Lower leg skin (tissue), 4 donors: ENCODE data around the gene CCDC120. TPM values are rescaled to one million over a fixed set of nuclear protein-coding genes. Genes with fewer than 3 reads are reported as not detected.

ENCODE experiments used
- DNase-seq, 2 donors: peaks; one replicate each; pipeline ENCODE4 v3.0.0-alpha.2; 2019; ENCODE audit warnings: low spot score in 2 of 2
- H3K4me3 ChIP-seq: fragments of 200-600 bp; sonication (generic); 2 replicates; pipeline ENCODE4 v1.5.1; 2017; ENCODE audit warnings: mild to moderate bottlenecking, low read depth; ENCODE audit not compliant: poor library complexity, severe bottlenecking
- CTCF ChIP-seq, 3 donors: fragments of 450-650 bp; IDR thresholded peaks; one replicate each; pipeline ENCODE4 v1.5.1; 2016; ENCODE audit warnings: antibody characterized with exemption in 3 of 3, mild to moderate bottlenecking in 3 of 3, moderate library complexity in 2 of 3
- POLR2A ChIP-seq, 2 donors: fragments of 450-650 bp; IDR thresholded peaks; one replicate each; pipeline ENCODE4 v1.6.1; 2016 to 2017; ENCODE audit warnings: antibody characterized with exemption in 2 of 2, mild to moderate bottlenecking in 1 of 2, moderate library complexity in 1 of 2
- WGBS, 2 donors: methylation state at CpG; one replicate each; pipeline ENCODE4 v1.1.5; 2018; 5-methylcytosine and 5-hydroxymethylcytosine counted together
- intact Hi-C: fragments of 100-400 bp; cut with DNase I; formaldehyde crosslinking; loops from one replicate; pipeline ENCODE4 v1.15.0; 2023; ENCODE audit warnings: low total_unique reads
- total RNA-seq, 4 donors: library from RNA; depleted of rRNA; stranded (reverse); fragments of >200 nt; gene quantifications; one replicate each; pipeline ENCODE4 v1.1.0, GENCODE V29; 2016

CCDC120 gene
- total RNA-seq, 4 donors from 2014 or later, result 33.7 to 51.9 (median 36.0) TPM

GRCh38 chrX:49064735-49065134, 5.9 kb downstream of the CCDC120 start:
- intact Hi-C loops, result no loop called here
- TF ChIP-seq POLR2A (IDR thresholded peaks at IDR 0.05), result no peak
- TF ChIP-seq CTCF (IDR thresholded peaks at IDR 0.05), result no peak
- H3K4me3 ChIP-seq, result no peak overlapping the region
- DNase-seq, result no peak
- WGBS, 2 donors, result 86 to 91% methylated on average over 4 to 8 of the region's 8 CpGs

GRCh38 chrX:49066278-49066677, 7.5 kb downstream of the CCDC120 start:
- H3K4me3 ChIP-seq, result no peak overlapping the region
- 75% methylated on average over 2 of the region's 2 CpGs for WGBS, 2 donors
- TF ChIP-seq CTCF (IDR thresholded peaks at IDR 0.05), result no peak
- TF ChIP-seq POLR2A (IDR thresholded peaks at IDR 0.05), result no peak
- intact Hi-C loops, result no loop called here
- DNase-seq, result no peak

GRCh38 chrX:49066690-49067089, 7.9 kb downstream of the CCDC120 start:
- no peak for TF ChIP-seq POLR2A (IDR thresholded peaks at IDR 0.05)
- TF ChIP-seq CTCF (IDR thresholded peaks at IDR 0.05), result no peak
- 67 to 73% methylated on average over 9 of the region's 9 CpGs for WGBS, 2 donors
- DNase-seq, result no peak
- H3K4me3 ChIP-seq, result no peak overlapping the region
- intact Hi-C loops, result no loop called here

GRCh38 chrX:49067285-49068120, 8.7 kb downstream of the CCDC120 start:
- 87 to 96% methylated on average over 9 to 40 of the region's 41 CpGs for WGBS, 2 donors
- no peak overlapping the region for H3K4me3 ChIP-seq
- no peak for DNase-seq
- intact Hi-C loops, result no loop called here
- TF ChIP-seq POLR2A (IDR thresholded peaks at IDR 0.05) (no peak), CTCF (IDR thresholded peaks at IDR 0.05) (no peak)

GRCh38 chrX:49069038-49069437, 10.2 kb downstream of the CCDC120 start:
- no peak overlapping the region for H3K4me3 ChIP-seq
- intact Hi-C loops, result no loop called here
- TF ChIP-seq POLR2A (IDR thresholded peaks at IDR 0.05) (no peak), CTCF (IDR thresholded peaks at IDR 0.05) (no peak)
- WGBS, 2 donors, result 89 to 92% methylated on average over 9 to 11 of the region's 11 CpGs
- no peak for DNase-seq
